Brain microvascular endothelial cell (primary cell): ENCODE measurements around the gene CCDC8.
"Not testable (repeated sequence)": the region's sequence is repeated elsewhere in the genome, so short reads cannot be mapped to it uniquely, and the experiment has no call there.

Experiments
- DNase-seq: peaks from one replicate; pipeline ENCODE4 v3.0.0-alpha.2; 2020
- H3K27ac ChIP-seq: fragments of 250-450 bp; sonication (Bioruptor Pico); 2 replicates; pipeline ENCODE4 v1.5.1; 2020; ENCODE audit warnings: mild to moderate bottlenecking, moderate library complexity
- H3K27me3 ChIP-seq: fragments of 250-450 bp; sonication (Bioruptor Pico); replicated peaks from 2 replicates; pipeline ENCODE4 v1.5.1; 2020; ENCODE audit warnings: mild to moderate bottlenecking
- H3K36me3 ChIP-seq: fragments of 250-450 bp; sonication (Bioruptor Pico); replicated peaks from 2 replicates; pipeline ENCODE4 v1.5.1; 2020; ENCODE audit warnings: mild to moderate bottlenecking
- H3K4me3 ChIP-seq: 2 replicates; pipeline ENCODE4 v1.5.1; 2011; ENCODE audit warnings: low read depth, mild to moderate bottlenecking, control low read depth, low read length, moderate library complexity
- in situ Hi-C: cut with HindIII; loops from 2 replicates; pipeline ENCODE4 v1.10.0; 2017; ENCODE audit warnings: low sequenced_read_pairs, low pct_ligation_motif_present
- TF ChIP-seq, protein P1 (sequence below): IDR thresholded peaks from 2 replicates; pipeline ENCODE4 v1.5.1; 2011; ENCODE audit warnings: low read depth, mild to moderate bottlenecking, moderate library complexity, low read length, control low read depth, inconsistent platforms; ENCODE audit errors: missing control alignments

Gene CCDC8

DNA sequence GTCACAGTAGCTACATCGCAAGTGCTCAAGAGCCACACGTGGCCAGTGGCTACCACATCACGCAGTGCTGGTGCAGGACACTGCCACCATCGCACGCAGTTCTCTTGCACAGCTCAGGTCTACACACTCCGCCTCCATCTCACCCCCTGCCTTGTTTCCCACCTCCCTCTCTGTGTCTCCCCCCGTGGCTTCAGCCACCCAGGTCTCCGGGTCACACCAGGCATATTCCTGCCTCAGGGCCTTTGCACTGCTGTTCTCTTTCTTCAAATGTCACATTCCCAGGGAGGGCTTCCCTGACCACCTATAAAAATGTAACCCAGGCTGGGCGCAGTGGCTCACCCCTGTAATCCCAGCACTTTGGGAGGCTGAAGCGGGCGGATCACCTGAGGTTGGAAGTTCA lies 10.6 kb downstream of the CCDC8 start:
- TF ChIP-seq, protein P1, sequence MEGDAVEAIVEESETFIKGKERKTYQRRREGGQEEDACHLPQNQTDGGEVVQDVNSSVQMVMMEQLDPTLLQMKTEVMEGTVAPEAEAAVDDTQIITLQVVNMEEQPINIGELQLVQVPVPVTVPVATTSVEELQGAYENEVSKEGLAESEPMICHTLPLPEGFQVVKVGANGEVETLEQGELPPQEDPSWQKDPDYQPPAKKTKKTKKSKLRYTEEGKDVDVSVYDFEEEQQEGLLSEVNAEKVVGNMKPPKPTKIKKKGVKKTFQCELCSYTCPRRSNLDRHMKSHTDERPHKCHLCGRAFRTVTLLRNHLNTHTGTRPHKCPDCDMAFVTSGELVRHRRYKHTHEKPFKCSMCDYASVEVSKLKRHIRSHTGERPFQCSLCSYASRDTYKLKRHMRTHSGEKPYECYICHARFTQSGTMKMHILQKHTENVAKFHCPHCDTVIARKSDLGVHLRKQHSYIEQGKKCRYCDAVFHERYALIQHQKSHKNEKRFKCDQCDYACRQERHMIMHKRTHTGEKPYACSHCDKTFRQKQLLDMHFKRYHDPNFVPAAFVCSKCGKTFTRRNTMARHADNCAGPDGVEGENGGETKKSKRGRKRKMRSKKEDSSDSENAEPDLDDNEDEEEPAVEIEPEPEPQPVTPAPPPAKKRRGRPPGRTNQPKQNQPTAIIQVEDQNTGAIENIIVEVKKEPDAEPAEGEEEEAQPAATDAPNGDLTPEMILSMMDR: no peak
- in situ Hi-C loops: no loop called here
- H3K27ac ChIP-seq: no peak overlapping the region
- no peaks in the 10 kb centered on the region for H3K27me3 ChIP-seq
- no peak overlapping the region for H3K4me3 ChIP-seq
- DNase-seq: no peak
- H3K36me3 ChIP-seq: no peaks in the 10 kb centered on the region

- in situ Hi-C loops, H3K36me3 ChIP-seq, H3K27me3 ChIP-seq, H3K27ac ChIP-seq, H3K4me3 ChIP-seq, DNase-seq: not testable (repeated sequence)
Observed at GRCh38 chr19:46397801-46398479, 15.4 kb downstream of the CCDC8 start.

DNA sequence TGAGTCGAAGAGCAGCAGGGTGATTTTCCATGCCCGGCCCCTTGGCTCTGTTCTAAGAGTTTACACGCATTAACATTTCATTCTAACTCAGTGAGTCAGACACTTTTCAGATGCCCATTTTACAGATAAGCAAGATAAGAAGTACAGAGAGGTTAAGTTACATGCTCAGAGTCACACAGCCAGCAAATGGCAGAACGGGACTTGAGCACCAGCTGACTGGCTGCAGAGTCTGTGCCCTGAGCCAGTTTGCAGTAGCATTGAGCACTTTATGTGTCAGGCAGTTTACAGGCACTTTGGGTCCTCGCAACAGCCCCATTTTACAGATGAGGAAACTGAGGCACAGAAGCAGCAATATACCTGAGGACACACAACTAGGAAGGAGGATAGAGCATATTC lies 19.0 kb downstream of the CCDC8 start:
- Histone ChIP-seq H3K4me3 (no peak overlapping the region), H3K27ac (no peak overlapping the region), H3K36me3 (peaks cover 26% of the 10 kb centered on the region), H3K27me3 (no peaks in the 10 kb centered on the region)
- TF ChIP-seq, protein P1: no peak
- in situ Hi-C loops: no loop called here
- no peak for DNase-seq

- H3K4me3 ChIP-seq: no peak overlapping the region
- TF ChIP-seq, protein P1: no peak
- DNase-seq: no peak
- in situ Hi-C loops: no loop called here
- H3K36me3 ChIP-seq: peaks cover 33% of the 10 kb centered on the region
- no peaks in the 10 kb centered on the region for H3K27me3 ChIP-seq
- no peak overlapping the region for H3K27ac ChIP-seq
Observed at GRCh38 chr19:46393456-46394401, 19.6 kb downstream of the CCDC8 start.

- Histone ChIP-seq H3K27ac (no peak overlapping the region), H3K4me3 (no peak overlapping the region), H3K27me3 (no peaks in the 10 kb centered on the region), H3K36me3 (peaks cover 41% of the 10 kb centered on the region)
- no peak for DNase-seq
- in situ Hi-C loops: no loop called here
- TF ChIP-seq, protein P1: no peak
Observed at GRCh38 chr19:46392837-46393236, 20.5 kb downstream of the CCDC8 start.

DNA sequence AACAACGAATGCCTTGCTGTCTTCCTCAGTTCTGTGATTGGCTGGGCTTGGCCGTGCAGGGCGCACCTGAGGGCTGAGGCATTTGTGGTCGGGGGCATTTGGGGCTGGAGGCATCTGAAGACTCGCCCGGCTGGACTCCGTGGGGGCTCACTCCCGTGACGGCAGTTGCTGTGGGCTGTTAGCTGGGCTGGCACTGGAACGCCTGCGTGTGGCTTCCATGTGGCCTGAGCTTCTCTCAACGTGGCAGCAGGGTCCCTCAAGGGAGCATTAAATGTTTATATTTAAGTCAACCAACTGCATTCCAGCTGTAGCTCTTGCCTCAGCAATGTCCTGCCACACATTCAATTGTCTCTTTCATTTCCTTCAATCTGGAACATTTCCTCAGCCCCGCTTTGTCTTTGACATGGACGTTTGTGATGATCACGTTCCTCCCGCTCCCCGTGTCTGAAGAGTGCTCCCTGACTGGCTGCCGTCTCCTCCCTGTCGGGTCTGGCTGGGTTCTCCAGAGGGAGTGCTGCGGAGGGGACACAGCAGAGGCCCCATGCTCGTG lies 21.0 kb downstream of the CCDC8 start:
- H3K36me3 ChIP-seq: peaks cover 47% of the 10 kb centered on the region
- in situ Hi-C loops: no loop called here
- no peak overlapping the region for H3K4me3 ChIP-seq
- DNase-seq: peak; percentile 25
- H3K27me3 ChIP-seq: no peaks in the 10 kb centered on the region
- TF ChIP-seq, protein P1: no peak
- H3K27ac ChIP-seq: no peak overlapping the region
